Caco-2 (cell line): ENCODE results near the gene CAMK1D. TPM values are rescaled to one million over a fixed set of nuclear protein-coding genes. Genes with fewer than 3 reads are reported as not detected.

ENCODE experiments used
- BruUV-seq: library from RNA; stranded (reverse); fragments of 400-500 nt; replicated peaks from 2 replicates; lab custom pipeline; 2021; lab: Mats Ljungman, UMichigan
- CTCF ChIA-PET: fragments of 300-600 bp; sonication (Branson Sonifier 250); formaldehyde crosslinking; loops from one replicate; lab custom pipeline; 2022; ENCODE audit warnings: antibody characterized with exemption; lab: Charles Lee
- POLR2A ChIA-PET: fragments of 300-600 bp; sonication (Branson Sonifier 250); formaldehyde crosslinking; loops from one replicate; lab custom pipeline; 2022; ENCODE audit warnings: antibody characterized with exemption; lab: Charles Lee
- DNase-seq, 2 experiments: peaks; one replicate each; pipeline versions ENCODE4 v3.0.0 to v3.0.0-alpha.2; 2020 to 2022
- H3K27me3 ChIP-seq: replicated peaks from 2 replicates; pipeline ENCODE4 v1.6.0; 2011; ENCODE audit warnings: low read length; ENCODE audit not compliant: control insufficient read depth, insufficient read depth
- H3K36me3 ChIP-seq: 2 replicates; pipeline ENCODE4 v1.5.1; 2011; ENCODE audit warnings: low read length; ENCODE audit not compliant: control insufficient read depth, insufficient read depth
- H3K4me1 ChIP-seq: fragments of 250-450 bp; sonication (Bioruptor Pico); 2 replicates; pipeline ENCODE4 v1.5.1; 2020; ENCODE audit warnings: mild to moderate bottlenecking
- H3K4me3 ChIP-seq: 2 replicates; pipeline ENCODE4 v1.5.1; 2011; ENCODE audit warnings: low read depth, mild to moderate bottlenecking, control low read depth, low read length
- H3K9me3 ChIP-seq: fragments of 250-450 bp; sonication (Bioruptor Pico); 2 replicates; pipeline ENCODE4 v1.5.1; 2020; ENCODE audit warnings: mild to moderate bottlenecking, moderate library complexity
- H3K27ac Mint-ChIP-seq: one replicate; pipeline ENCODE4 v1.8.0; 2022; ENCODE audit warnings: mixed read lengths; ENCODE audit not compliant: unreplicated experiment
- H3K27me3 Mint-ChIP-seq: one replicate; pipeline ENCODE4 v1.8.0; 2022; ENCODE audit warnings: mixed read lengths; ENCODE audit not compliant: insufficient read depth, unreplicated experiment
- H3K36me3 Mint-ChIP-seq: one replicate; pipeline ENCODE4 v1.8.0; 2022; ENCODE audit warnings: mild to moderate bottlenecking, mixed read lengths; ENCODE audit not compliant: insufficient read depth, unreplicated experiment
- H3K4me1 Mint-ChIP-seq: one replicate; pipeline ENCODE4 v1.8.0; 2022; ENCODE audit warnings: low read depth, mixed read lengths; ENCODE audit not compliant: unreplicated experiment
- H3K4me3 Mint-ChIP-seq: one replicate; pipeline ENCODE4 v1.8.0; 2022; ENCODE audit warnings: mild to moderate bottlenecking, moderate library complexity, mixed read lengths; ENCODE audit not compliant: unreplicated experiment
- H3K9me3 Mint-ChIP-seq: one replicate; pipeline ENCODE4 v1.8.0; 2022; ENCODE audit warnings: mixed read lengths; ENCODE audit not compliant: unreplicated experiment
- CTCF ChIP-seq, 2 experiments: fragments of 200-600 bp in 1 of 2; IDR thresholded peaks; 1 replicate in 1 of 2; 2 replicates in 1 of 2; pipeline versions ENCODE4 v1.5.1 to v1.8.0; 2011 to 2022; ENCODE audit warnings: antibody characterized with exemption in 1 of 2, control low read depth in 1 of 2, inconsistent platforms in 1 of 2, low read depth in 1 of 2, low read length in 1 of 2, mild to moderate bottlenecking in 1 of 2, moderate library complexity in 1 of 2; ENCODE audit not compliant: insufficient read depth in 1 of 2, severe bottlenecking in 1 of 2, unreplicated experiment in 1 of 2
- intact Hi-C: fragments of 100-400 bp; cut with micrococcal nuclease; formaldehyde crosslinking; loops from one replicate; pipeline ENCODE4 v1.10.0; 2022; ENCODE audit not compliant: unreplicated experiment
- total RNA-seq: library from RNA; stranded (reverse); gene quantifications from 2 replicates; pipeline ENCODE4 v1.2.3, GENCODE V29; 2022

The CAMK1D gene
- total RNA-seq, 1 experiment from 2014 or later: 10.9 TPM

- no peaks in the 10 kb centered on the region for H3K4me1 Mint-ChIP-seq
- no peaks in the 10 kb centered on the region for H3K27me3 ChIP-seq
- H3K4me3 ChIP-seq: no peak overlapping the region
- no peak overlapping the region for H3K27ac Mint-ChIP-seq
- H3K9me3 Mint-ChIP-seq: no peaks in the 10 kb centered on the region
- ChIA-PET CTCF (no interaction called here), POLR2A (interaction anchor here (0.6 kb wide), 1 partner anchor 776 kb away, joined by 3 read pairs; no protein-coding TSS in a partner anchor)
- H3K27me3 Mint-ChIP-seq: no peaks in the 10 kb centered on the region
- TF ChIP-seq CTCF (IDR thresholded peaks at IDR 0.05; ENCODE audit: insufficient read depth in 1 of 2, low read depth in 1 of 2, low read length in 1 of 2, severe bottlenecking in 1 of 2, unreplicated experiment in 1 of 2): no peak
- H3K9me3 ChIP-seq: no peaks in the 10 kb centered on the region
- intact Hi-C loops: no loop called here
- no peak overlapping the region for H3K4me3 Mint-ChIP-seq
- no peaks in the 10 kb centered on the region for H3K36me3 ChIP-seq
- no peaks in the 10 kb centered on the region for H3K4me1 ChIP-seq
- DNase-seq: no peak
- H3K36me3 Mint-ChIP-seq: no peaks in the 10 kb centered on the region
- BruUV-seq: no TSS peak
These were observed 473.0 kb downstream of the CAMK1D start for GRCh38 chr10:12822126-12822892.

GRCh38 chr10:12822893-12823170 is 473.5 kb downstream of the CAMK1D start:
- Histone ChIP-seq H3K4me3 (no peak overlapping the region), H3K27me3 (no peaks in the 10 kb centered on the region), H3K9me3 (no peaks in the 10 kb centered on the region), H3K36me3 (no peaks in the 10 kb centered on the region), H3K4me1 (no peaks in the 10 kb centered on the region)
- no peak for DNase-seq
- Mint-ChIP-seq H3K9me3 (no peaks in the 10 kb centered on the region), H3K27me3 (no peaks in the 10 kb centered on the region), H3K27ac (no peak overlapping the region), H3K4me1 (no peaks in the 10 kb centered on the region), H3K4me3 (no peak overlapping the region), H3K36me3 (no peaks in the 10 kb centered on the region)
- BruUV-seq: no TSS peak
- TF ChIP-seq CTCF (IDR thresholded peaks at IDR 0.05; ENCODE audit: insufficient read depth in 1 of 2, low read depth in 1 of 2, low read length in 1 of 2, severe bottlenecking in 1 of 2, unreplicated experiment in 1 of 2): no peak
- intact Hi-C loops: no loop called here
- ChIA-PET CTCF (no interaction called here), POLR2A (no interaction called here)

GRCh38 chr10:12823328-12823727 is 474.0 kb downstream of the CAMK1D start:
- Mint-ChIP-seq H3K4me1 (no peaks in the 10 kb centered on the region), H3K27me3 (no peaks in the 10 kb centered on the region), H3K9me3 (no peaks in the 10 kb centered on the region), H3K36me3 (no peaks in the 10 kb centered on the region), H3K27ac (no peak overlapping the region), H3K4me3 (no peak overlapping the region)
- H3K4me3 ChIP-seq: no peak overlapping the region
- H3K4me1 ChIP-seq: no peaks in the 10 kb centered on the region
- TF ChIP-seq CTCF (IDR thresholded peaks at IDR 0.05; ENCODE audit: insufficient read depth in 1 of 2, low read depth in 1 of 2, low read length in 1 of 2, severe bottlenecking in 1 of 2, unreplicated experiment in 1 of 2): no peak
- no peaks in the 10 kb centered on the region for H3K9me3 ChIP-seq
- intact Hi-C loops: no loop called here
- BruUV-seq: no TSS peak
- ChIA-PET CTCF (interaction anchor here (0.6 kb wide), 1 partner anchor 47 kb away, joined by 4 read pairs; no protein-coding TSS in a partner anchor), POLR2A (no interaction called here)
- no peaks in the 10 kb centered on the region for H3K36me3 ChIP-seq
- DNase-seq: no peak
- H3K27me3 ChIP-seq: no peaks in the 10 kb centered on the region
